GM18498 (cell line): ENCODE measurements around the gene FIGNL2.

Source experiments
- ATAC-seq: cut with Tn5 transposase; IDR thresholded peaks from one replicate; pipeline ENCODE4 v1.9.1; 2021; ENCODE audit warnings: mild to moderate bottlenecking, moderate library complexity; ENCODE audit not compliant: unreplicated experiment

The FIGNL2 gene

DNA sequence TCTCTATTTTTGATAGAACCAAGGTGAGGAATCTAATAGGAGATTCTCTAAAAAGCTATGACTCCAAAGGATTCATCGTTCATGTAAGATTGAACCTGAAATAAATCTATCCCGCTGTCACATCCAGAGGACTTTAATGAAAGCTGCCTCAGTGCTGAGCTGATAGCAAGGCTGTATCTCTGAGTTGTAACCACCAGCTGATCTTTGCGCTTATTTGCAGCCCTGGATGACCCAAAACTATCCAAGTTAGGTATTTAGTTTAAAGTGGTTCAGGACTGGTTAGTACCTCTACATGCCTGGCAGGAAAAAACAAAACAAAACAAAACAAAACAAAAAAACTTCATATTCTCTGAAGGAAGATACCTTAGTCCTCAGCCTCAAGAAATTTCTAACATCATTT, 30.6 kb upstream of the FIGNL2 start:
- ATAC-seq = no peak

DNA sequence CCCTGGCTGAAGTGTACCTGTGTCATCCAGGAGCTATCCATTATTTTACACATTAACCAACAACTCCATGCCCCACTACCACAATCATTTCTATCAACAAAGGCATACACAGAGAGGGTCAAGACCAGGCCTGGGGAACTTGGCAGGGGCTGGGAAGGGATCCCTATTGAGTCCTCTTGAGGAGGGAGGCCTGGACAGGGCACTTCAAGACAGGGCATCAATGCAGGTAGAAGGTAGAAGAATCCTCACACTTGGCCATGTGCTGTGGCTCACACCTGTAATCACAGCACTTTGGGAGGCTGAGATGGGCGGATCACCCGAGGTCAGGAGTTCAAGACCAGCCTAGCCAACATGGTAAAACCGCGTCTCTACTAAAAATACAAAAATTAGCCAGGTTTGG, 26.0 kb upstream of the FIGNL2 start:
- no peak for ATAC-seq

DNA sequence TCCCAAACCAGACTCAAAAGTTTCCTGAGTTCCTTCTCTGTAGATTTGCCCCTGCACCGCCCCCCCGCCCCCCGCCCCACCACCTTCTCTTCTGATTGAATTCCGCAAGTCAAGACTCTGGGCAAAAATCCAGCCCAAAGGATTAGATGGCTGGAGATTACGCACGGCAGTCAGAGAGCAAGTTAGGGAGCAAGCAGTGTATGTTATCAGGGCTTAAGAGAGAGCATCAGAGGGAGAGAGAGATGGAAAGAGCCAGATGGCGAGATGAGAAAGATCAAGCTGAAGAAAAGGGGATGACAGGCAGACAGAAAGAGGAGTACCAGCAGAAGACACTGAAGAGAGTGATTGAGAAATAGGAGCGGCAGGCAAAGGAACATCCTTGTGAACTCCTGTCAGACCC, 25.5 kb upstream of the FIGNL2 start:
- no peak for ATAC-seq

DNA sequence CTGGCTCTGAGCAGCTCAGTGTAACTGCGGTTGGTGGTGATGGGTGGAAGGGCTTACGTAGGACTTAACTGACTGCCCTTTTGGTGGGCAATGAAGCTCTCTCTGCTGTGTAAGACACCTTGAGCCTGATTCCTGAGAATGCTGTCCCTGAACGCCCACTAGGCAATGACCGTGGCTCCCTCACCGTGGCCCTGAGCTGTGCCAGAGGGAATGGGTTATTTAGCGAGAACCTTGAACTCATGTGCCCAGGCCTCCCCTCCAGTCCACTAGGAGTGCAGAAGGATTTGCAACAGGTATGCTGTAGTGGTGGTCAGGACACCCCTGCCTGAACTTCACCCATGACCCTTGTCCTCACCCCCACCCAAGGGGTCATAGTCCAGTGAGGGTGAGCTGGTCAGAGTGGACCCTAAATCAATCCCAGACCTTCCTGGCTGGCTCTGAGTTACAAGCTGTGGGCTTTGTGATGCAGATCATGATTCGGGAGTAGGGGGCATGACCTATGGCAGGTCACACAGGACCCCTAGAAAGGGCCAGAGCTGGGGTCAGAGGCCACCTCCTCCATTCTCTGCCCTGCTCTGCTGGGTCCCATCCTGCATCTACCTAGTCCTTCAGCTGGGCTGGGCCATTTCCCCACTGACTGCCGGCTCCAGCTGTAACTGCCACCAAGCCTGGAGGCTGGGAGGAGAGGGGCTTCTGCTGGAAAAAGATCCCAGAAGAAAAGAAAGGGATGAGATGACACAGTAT, 24.9 kb upstream of the FIGNL2 start:
- no peak for ATAC-seq

DNA sequence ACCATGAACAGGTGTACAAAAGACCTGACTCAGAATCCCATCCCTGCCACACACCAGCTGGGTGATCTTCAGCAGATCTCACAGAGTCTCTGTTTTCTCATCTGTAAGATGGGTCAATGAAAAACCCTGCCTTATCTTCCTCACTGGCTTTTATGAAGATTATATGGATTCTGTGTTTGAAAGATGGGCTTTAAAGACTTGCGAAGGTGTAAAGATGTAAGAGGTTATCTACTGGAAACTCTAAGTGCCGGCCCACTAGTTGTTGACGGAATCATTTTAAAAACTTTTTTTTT, 24.1 kb upstream of the FIGNL2 start:
- no peak for ATAC-seq

DNA sequence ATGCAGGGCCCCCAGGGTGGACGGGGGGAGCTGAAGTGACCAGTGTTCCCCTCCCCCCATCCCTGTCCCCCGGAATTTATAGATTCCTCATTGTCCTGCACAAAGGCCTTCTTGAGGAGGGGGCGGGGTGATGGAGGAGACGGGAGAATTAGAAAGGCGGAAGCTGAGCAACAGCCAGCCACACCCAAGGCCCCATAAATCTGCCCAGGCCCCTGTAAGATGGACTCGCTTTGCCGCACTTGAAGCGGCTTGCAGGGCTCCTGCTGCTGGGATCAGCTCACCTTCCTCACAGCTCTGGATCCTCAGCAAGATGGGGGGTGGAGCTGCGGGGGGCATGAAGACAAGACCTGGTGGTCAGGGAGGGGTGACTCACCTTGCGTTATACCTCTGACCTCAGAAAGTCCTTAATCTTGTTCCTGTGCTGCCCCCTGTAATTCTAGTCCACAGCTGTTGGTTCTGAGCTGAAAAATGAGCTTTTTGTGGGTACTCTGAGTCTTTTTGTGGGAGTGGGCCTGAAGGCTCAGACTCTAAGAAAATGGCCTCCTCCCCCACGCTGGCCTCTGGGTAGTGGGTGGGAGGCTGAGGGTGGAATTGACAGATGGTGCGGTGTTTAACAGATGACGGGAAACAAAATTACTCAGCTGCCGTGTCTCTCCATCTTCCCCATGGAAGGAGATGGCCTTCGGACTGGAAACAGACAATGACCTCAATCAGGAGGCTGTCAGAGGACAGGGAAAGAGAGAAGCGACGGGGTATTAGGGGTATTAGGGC, 23.6 kb upstream of the FIGNL2 start:
- ATAC-seq = no peak

DNA sequence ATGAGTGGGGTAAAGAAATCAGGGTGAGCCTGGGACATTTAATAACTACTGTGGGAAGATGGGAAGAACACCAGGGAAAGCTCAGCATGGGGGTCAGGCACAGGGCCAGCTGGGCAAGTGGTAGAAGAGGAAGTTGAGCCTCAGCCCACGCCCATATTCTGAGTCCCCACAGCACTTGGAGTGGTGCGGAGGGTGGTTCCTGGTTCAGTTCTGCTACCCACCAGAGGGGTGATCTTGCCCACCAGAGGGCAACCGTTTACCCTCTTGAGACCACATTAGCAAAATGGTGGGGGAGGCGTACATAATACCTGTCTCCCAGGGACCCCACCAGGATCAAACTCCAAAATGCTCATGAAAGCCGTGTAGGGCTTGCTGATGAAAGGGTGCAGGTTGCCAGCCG, 22.6 kb upstream of the FIGNL2 start:
- ATAC-seq = no peak

DNA sequence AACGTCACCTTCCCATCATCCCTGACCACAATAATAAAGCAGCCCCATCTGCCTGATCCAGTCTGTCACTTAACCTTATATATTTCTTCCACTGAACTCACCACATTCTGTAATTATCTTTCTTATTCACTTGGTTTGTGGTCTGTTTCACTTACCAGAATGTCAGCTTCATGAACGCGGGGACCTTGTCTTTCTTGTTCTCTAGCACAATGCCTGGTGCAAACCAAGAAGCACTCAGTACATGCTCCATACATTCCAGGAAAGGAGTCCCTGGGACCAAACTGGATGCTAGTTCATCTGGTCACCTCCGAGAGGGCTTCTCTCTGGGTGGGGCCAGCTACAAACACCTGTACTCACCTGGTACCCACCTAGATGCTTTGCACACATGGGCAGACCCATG, 22.0 kb upstream of the FIGNL2 start:
- ATAC-seq = no peak

DNA sequence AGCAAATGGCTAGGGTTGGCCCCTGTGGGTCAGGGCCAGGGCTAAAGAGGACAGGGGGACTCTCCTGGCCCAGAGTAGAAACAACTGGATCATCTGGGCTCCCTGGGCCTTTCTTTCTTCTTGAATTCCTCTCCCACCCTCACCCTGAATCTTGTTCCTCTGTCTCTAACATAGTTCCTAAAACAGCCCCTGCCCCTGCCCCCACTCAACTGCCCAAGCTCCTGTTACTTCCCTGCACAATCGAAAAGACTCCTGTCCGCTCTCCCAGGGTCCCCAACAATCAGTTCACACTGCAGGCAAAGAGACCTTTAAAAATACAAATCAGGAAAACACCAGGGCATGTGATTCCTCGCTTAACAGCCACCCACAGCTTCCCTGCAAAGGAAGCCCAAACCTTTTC, 21.4 kb upstream of the FIGNL2 start:
- ATAC-seq = no peak

DNA sequence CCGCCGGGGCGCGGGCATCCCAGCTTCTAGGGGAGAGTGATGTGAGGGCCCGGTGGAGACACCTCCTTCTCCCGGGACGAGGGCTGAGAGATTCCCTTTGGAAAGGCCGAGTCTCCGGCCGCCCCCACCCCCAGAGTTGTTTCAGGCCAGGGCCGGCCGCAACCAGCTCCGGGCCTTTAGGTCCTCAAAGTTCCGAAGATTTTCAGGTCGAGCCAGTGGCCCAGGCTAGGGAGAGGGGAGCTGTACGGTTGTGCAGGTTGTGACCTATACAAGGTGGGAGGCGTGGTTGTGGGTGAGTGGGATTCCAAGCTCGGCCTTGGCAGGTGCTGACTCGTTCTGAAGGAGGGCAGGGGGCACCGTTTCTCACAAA, 21.0 kb upstream of the FIGNL2 start:
- ATAC-seq = no peak

DNA sequence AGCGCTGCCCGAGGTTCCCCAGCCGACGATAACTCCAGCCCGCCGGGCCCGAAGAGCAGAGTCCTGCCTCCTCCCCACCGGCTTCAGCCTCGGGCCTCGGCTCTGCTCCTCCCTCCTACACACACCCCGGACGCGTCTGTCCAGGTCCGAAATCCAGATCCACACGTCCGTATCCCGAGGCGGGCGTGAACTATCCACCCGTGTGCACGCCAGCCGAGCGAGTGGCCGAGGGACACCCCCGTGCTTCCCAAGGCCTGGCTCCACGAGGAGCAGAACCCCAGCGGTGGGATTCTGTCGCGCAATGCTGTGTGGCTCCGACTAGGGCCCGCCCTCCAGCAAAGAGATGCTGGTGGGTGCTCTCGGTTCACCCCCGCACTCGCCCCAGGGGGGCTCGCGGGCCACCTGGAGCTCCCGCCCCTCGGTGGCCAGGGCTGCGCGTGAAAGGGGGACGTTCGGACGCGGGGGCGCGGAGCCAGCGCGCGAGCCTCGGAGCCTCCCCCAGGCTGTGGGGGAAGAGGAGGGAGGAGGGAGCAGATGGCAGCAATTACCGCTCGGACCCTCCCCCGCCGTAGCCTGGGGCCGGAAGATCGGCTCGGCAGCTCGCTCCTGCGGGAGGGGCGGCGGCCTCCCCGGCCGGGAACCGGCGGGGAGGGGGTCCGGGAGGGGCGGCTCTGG, 20.4 kb upstream of the FIGNL2 start:
- no peak for ATAC-seq

DNA sequence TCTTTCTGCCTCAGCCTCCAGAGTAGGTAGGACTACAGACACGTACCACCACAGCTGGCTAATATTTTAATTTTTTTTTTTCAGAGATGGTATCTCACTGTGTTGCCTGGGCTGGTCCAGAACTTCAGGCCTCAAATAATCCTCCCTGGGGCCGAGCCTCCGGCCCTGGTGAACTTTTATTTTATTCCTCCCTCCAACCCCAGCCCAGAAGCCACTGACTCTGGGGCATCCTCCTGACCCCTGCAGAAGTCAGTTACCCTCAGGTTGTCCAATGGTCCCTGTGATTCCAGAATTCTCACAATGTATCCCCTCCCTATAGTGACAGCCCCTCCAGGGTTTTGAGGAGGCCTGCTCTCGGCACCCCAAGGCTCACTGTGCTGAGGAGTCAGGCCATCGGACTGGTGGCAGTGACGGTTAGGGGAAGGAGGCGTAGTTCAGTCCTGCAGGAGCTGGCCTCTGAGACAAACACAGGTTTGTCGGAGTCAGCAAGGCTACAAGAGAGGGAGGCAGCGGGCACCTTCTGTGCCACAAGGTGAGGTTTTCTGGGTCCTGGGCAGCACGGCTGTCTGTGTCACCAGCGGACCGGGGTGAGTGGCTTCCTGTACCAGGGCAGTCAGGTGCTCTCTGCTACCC, 19.4 kb upstream of the FIGNL2 start:
- ATAC-seq = no peak

DNA sequence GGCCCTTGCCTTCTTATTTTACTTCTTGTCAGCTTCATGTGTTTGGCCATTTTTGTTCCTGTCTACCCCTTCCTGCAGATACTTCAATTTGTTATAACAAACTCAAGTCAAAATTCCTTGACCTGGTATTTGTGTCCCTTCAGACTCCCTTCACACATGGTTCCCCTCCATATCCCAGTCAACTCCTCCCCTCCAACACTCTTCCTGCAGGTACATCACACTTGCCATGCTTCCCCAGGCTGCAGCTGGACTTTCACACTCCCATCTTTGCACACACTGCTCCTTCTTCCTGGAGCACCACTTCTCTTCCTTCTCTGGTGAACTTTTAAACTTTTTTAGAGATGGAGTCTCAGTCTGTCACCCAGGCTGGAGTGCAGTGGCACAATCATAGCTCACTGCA, 18.9 kb upstream of the FIGNL2 start:
- ATAC-seq = no peak

DNA sequence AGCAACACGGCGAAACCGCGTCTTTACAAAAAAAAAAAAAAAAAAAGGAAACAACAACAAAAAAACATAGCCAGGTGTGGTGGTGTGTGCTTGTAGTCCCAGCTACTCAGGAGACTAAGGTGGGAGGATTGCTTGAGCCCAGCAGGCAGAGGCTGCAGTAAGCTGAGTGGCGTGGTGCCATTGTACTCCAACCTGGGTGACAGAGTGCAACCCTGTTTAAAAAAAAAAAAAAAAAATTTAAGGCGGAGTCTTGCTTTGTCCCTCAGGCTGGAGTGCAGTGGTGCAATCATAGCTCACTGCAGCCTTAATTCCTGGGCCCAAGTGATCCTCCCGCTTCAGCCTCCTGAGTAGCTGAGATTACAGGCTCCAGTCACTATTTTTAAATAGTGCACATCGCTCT, 18.2 kb upstream of the FIGNL2 start:
- no peak for ATAC-seq

DNA sequence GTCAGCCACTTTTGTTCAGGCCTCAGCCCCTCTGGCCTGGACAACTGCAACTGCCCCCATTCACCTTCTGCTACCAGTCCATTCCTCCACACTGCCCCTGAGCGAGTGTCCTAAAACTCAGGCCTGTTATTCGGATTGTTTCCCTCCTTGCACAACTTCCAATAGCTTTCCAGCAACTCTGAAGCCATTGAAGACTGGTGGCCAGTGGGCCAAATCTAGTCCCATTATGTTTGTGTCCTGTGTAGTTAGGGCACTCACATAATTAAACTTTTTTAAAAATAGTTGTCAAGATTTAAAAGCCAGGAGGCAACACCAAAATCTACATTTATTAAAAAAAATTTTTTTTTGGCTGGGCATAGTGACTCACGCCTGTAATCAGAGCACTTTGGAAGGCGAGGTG, 17.8 kb upstream of the FIGNL2 start:
- no peak for ATAC-seq

DNA sequence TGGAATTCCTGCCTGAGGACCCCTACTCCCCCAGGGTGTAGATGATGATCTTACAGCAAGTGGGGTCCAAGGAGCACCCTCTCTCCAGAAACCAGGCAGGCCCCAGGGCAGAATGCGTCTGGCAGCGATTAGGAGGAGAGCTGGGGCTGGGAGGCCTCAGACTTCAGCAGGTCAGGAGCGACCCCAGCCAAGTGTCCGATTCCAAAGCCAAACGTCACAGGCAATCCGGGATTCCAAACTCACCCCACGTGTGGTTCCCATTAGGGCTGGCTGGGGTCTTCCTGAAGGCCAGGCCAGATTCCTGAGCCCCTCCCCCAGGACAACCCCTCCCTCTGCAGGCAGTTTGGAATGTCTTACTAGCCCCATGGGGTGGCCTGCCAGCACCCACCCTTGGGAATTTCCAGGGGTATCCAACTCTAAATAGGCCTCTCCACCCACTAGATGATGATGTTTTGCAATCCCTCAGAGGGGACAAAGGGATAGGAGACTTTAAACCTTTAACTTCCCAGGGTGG, 17.3 kb upstream of the FIGNL2 start:
- ATAC-seq = no peak

DNA sequence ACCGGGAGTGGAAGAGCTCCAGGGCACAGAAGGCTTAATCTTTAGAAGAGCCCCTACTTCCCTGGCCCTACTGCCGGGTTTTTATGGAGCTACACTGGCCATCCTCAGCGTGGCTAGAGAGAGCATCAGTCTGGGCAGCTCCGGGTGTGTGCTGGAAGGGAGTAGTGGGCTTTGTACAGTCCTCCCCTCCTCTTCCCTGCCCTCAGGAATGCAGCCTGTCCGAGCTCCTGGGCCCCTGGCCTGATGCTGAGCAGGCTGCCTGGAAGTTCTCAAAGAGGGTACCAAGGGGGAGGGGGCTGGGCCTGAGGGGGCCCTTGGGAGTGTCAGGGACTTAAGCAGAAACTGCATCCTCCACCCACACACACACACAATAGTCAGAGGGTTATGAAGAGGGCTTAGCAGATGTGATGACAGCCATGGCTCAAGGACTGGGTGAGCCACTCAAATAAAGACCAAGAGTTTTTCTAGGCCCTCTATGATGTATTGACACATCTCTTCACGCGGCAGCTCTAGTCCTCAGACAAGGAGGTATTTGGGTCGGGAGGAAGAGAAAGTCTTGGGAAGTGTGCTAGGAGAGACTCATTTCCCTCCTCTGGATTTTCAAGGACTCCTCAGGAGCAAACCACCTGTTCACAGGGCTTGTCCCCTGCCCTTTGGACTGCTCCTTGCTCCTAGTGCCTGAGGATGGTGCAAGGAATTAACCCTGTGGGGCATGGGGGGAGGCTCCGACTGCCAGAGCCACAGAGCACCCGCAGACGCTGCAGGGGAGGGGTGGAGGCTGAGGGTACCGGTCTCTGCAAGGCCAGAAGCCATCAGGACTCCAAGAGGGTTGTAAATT, 16.5 kb upstream of the FIGNL2 start:
- no peak for ATAC-seq

DNA sequence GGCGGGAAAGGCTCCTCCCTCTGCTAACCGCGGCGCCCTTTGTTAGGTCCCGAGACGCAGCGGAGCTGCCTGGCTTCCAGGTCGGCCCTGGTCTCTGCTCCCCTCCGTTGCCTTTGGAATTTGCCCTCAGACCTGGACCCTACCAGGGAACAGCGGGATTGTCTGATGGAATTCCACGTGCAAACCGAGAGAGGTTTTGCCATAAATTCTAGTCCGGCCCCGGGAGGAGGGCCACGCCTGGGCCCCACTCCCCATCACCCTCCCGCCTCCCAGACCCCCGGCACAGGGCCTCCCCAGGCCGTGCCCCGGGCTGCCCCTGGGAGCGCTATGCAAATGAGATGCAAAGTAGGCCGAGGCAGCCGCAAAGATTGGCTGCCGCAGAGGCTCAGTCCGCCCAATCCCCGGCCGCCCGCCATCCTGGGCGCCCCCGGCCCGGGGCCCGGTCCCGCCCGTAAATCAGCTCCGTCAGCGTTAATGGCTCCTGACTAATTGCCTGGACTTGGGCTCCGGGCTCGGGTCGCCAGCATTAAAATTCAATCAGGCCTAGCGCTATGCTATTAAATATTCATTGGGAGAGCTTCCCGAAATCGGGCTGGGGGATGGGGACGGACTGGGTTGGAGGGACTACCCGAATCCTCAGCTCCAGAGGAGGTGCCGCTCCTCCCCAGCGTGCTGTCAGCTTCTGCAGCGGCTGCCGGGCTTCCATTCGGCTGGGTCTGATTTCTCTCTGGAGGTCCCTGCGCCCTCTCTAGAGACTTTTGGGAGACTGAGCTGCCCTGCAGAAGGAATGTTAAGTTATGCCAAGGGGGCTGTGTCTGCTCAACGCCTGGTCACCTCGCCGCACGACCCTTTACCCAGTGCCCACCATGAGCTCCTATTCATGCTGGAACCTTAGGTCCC, 15.7 kb upstream of the FIGNL2 start:
- no peak for ATAC-seq

DNA sequence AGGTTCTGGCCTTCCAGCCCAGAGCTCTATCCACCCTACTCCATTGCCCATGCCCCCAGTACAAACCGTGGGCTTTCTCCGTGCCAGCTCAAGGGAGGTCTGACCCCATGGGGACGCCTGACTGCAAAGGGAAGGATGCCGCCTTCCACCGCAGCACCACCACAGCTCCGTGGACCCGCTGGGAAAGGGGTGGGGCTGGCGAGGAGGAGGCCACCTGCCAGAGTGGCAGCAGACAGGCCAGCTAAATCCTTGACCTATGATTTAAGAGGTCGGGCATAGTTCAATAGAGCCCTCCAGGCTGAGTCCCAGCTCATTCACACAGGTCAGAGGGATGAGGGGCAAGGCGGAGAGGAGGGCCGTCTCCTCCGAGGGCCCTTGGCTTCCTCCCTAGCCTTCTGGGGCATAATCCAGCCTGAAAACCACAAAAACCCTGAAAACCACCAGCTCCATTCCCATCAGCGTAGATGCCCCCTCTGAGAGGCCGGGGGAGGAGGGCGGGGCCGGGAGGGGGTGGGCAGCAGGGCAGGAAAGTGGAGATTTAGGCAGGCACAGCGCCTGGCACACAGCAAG, 14.9 kb upstream of the FIGNL2 start:
- no peak for ATAC-seq
